Heart right ventricle (tissue), 16 donors: ENCODE results near the gene TPST2. TPM values are rescaled to one million over a fixed set of nuclear protein-coding genes. Genes with fewer than 3 reads are reported as not detected.

ENCODE experiments used
- ATAC-seq, 8 donors: fragments of 200-7000 bp; cut with Tn5 transposase; one replicate each; pipeline ENCODE4 v1.9.1; 2020; ENCODE audit warnings: mild to moderate bottlenecking in 8 of 8, moderate library complexity in 8 of 8, moderate number of reproducible peaks in 1 of 8
- DNase-seq, 2 donors: peaks; one replicate each; pipeline ENCODE4 v3.0.0-alpha.2; 2020
- H3K27ac ChIP-seq, 10 donors: fragments of 200-600 bp; sonication (generic) in 2 of 10; one replicate each; pipeline versions ENCODE4 v1.5.0 to v1.8.0; 2020 to 2022; ENCODE audit warnings: mild to moderate bottlenecking in 3 of 10
- H3K27me3 ChIP-seq, 7 donors: fragments of 200-600 bp; one replicate each; pipeline ENCODE4 v1.8.0; 2021 to 2022; ENCODE audit warnings: mild to moderate bottlenecking in 2 of 7
- H3K36me3 ChIP-seq, 9 donors: fragments of 200-600 bp; sonication (generic) in 1 of 9; one replicate each; pipeline versions ENCODE4 v1.5.0 to v1.8.0; 2020 to 2022; ENCODE audit warnings: mild to moderate bottlenecking in 2 of 9
- H3K4me1 ChIP-seq, 9 donors: fragments of 200-600 bp; sonication (generic) in 1 of 9; one replicate each; pipeline versions ENCODE4 v1.5.0 to v1.8.0; 2020 to 2022; ENCODE audit warnings: mild to moderate bottlenecking in 4 of 9
- H3K4me3 ChIP-seq, 10 donors: fragments of 200-600 bp; sonication (generic) in 2 of 10; one replicate each; pipeline versions ENCODE4 v1.5.0 to v1.8.0; 2020 to 2022; ENCODE audit warnings: mild to moderate bottlenecking in 7 of 10, moderate library complexity in 2 of 10
- H3K9me3 ChIP-seq, 11 donors: fragments of 200-600 bp in 10 of 11; sonication (generic) in 2 of 11; one replicate each; pipeline versions ENCODE4 v1.5.0 to v1.8.0; 2013 to 2022; ENCODE audit warnings: mild to moderate bottlenecking in 2 of 11, control low read depth in 1 of 11, moderate library complexity in 1 of 11
- WGBS, 2 donors: extraction: QIAGEN DNeasy Blood & Tissue Kit; methylation state at CpG; one replicate each; pipeline ENCODE4 v1.1.7; 2013; ENCODE audit warnings: inconsistent platforms in 1 of 2; 5-methylcytosine and 5-hydroxymethylcytosine counted together
- intact Hi-C, 10 donors: fragments of 100-400 bp; cut with DNase I; formaldehyde crosslinking; loops; one replicate each; pipeline versions ENCODE4 v1.11.1 to v1.14.2; 2022
- polyA plus RNA-seq, 2 donors: library from polyadenylated mRNA; stranded (reverse); fragments of 200-250 nt; gene quantifications; one replicate each; pipeline ENCODE4 v1.2.3, GENCODE V29; 2013
- total RNA-seq, 10 donors: library from RNA; stranded (reverse); fragmentation: NEBNext Ultra II Directional in 3 of 10; extraction: Animal tissue kit (Norgen Biotek cat#: 25700) in 3 of 10; gene quantifications; one replicate each; pipeline versions ENCODE4 v1.2.1 to v1.2.4, GENCODE V29; 2021 to 2023
- TF ChIP-seq, protein P1 (sequence below), 9 donors: fragments of 200-600 bp; sonication (generic) in 2 of 9; IDR thresholded peaks; one replicate each; pipeline versions ENCODE4 v1.5.0 to v1.8.0; 2021 to 2022; ENCODE audit warnings: antibody characterized with exemption in 9 of 9, mild to moderate bottlenecking in 5 of 9, moderate library complexity in 1 of 9
- donor health status: Arrhythmogenic right ventricular cardiomyopathy.
- donor health status: ischemic (EF 13 %, LVEDD 7.1; RV severe dilation, severe dysfunction).
- donor health status: healthy with polysubstance abuse.
- donor health status: DM: no; HTN: yes; CAD: no.
- donor health status: DM: no; HTN: no; CAD: no.
- donor health status: ischemic (EF 25% LVEDD 6.9; RV normal size, moderate dysfunction).
- donor health status: ischemic (EF 25% LVEDD 5.7; RV mildly dilated, moderate dysfunction).
- donor health status: healthy.
- donor health status: DM: yes; HTN: yes; CAD: no.
- donor health status: Ischemic cardiomyopathy.
- donor health status: ischemic (EF 35%, LVEDD 5.7; RV mildly dilated, moderate dysfunction).
- donor health status: nonischemic (EF 11% LVEDD 7.7; RV severe dilation, severe dysfunction).
- donor health status: DM: yes; HTN: yes; CAD: no.
- donor health status: PGD.
- donor health status: ischemic (EF 29% LVEDD 5.4; RV normal size, mild dysfunction).
- donor health status: nonischemic (EF 23%, LVEDD 6.1; RV moderate dilation, normal function).

Gene TPST2
- total and polyA plus RNA-seq, 12 donors, result 11.1 to 41.5 (median 21.7) TPM

DNA sequence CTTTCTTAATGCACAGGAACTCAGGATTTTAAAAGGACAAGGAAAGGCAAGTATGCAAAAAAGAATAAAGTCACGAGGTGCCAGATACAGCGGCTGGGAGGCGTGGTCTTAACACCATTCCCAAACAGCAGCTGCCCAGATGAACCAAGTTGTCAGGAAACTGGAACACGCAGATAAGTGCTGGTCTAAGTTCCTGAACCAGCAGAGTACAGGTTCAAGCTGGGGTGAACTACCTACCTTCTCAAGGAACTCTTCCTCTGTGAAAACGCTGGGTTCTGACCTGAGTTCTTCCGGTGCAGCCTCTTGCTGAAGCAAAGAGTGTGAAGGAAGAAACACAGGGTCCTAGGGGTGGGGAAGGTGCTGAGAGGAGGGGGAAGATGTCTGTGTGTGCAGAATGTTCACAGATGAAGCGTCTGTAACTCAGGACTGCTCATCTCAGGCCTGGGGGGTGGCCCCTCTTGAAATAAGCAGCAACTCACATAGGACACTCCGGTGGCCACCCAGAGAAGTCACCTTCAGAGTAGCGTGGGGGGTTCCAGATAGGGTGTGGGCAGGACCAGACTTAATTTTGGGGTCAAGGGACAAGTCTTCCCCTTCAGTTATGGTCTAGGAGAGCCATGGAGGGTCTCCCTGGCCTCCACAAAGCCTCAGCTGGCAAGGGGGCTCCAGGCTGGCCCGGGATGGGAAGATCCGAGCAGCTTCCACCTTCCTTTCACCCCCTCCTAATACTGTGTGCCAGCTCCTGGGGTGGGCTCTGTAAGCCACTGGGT is 3.2 kb downstream of the TPST2 start:
- 60 to 64% methylated on average over 11 of the region's 11 CpGs for WGBS, 2 donors
- TF ChIP-seq, protein P1, sequence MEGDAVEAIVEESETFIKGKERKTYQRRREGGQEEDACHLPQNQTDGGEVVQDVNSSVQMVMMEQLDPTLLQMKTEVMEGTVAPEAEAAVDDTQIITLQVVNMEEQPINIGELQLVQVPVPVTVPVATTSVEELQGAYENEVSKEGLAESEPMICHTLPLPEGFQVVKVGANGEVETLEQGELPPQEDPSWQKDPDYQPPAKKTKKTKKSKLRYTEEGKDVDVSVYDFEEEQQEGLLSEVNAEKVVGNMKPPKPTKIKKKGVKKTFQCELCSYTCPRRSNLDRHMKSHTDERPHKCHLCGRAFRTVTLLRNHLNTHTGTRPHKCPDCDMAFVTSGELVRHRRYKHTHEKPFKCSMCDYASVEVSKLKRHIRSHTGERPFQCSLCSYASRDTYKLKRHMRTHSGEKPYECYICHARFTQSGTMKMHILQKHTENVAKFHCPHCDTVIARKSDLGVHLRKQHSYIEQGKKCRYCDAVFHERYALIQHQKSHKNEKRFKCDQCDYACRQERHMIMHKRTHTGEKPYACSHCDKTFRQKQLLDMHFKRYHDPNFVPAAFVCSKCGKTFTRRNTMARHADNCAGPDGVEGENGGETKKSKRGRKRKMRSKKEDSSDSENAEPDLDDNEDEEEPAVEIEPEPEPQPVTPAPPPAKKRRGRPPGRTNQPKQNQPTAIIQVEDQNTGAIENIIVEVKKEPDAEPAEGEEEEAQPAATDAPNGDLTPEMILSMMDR (IDR thresholded peaks at IDR 0.05), result no peak
- Histone ChIP-seq H3K27me3 (no peaks in the 10 kb centered on the region), H3K36me3 (peaks cover 0 to 16% (median 0%) of the 10 kb centered on the region in 9 donors), H3K9me3 (peaks cover 0 to 5% (median 0%) of the 10 kb centered on the region in 11 donors), H3K4me1 (peaks cover 4 to 60% (median 51%) of the 10 kb centered on the region in 9 donors), H3K4me3 (peak overlapping the region in 1 of 10 donors; percentile 5), H3K27ac (peak overlapping the region in 6 of 10 donors; percentile 0 to 58 (median 33))
- intact Hi-C loops, result loop anchor here in 8 of 10 donors (5.0 to 10.0 kb wide), 6 partner anchors 34 to 84 kb away; partner anchors contain the start of gene TFIP11 (in 5 of the 8)
- DNase-seq (no peak), ATAC-seq (peak in 2 of 8 donors; percentile 4 to 15)

DNA sequence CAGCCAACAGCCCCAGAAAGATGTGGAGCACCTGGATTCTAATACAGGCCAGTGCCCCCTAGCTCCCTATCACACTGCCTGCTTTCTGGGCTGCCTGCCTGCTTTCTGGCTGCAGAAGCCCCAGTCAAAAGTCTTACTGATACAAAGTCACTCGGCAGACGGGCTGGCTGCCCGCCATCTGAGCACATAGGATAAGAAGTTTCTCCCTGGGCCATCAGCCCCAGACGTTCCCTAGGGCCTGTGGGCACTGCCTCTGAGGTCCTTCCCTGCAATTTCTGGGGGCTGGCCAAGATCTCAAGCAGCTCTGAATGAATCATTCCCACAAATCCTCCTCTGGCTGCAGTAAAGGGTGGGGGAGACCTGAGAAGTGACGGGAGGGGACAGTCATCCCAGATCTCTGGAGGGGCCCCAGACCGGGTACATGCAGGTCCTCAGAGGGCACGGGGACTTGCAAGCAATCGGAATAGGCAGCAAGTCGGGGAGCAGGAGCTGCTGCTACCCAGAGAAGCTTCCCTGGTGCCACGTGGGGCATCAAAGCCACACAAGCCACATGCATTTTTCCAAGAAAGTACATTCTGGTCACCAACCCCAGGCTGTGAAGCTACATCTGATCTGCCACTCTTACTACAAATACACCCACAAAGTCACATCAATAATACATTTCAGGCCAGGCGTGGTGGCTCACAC is 4.7 kb downstream of the TPST2 start:
- 39% methylated on average over 11 of the region's 11 CpGs for WGBS, 2 donors
- H3K4me3 ChIP-seq, result no peak overlapping the region
- ATAC-seq (peak in 6 of 8 donors; percentile 33 to 68 (median 48)), DNase-seq (peak; percentile 66 to 81)
- H3K27me3 ChIP-seq, result no peaks in the 10 kb centered on the region
- H3K9me3 ChIP-seq, result peaks cover 0 to 5% (median 0%) of the 10 kb centered on the region in 11 donors
- peak overlapping the region in 7 of 10 donors; percentile 2 to 32 (median 20) for H3K27ac ChIP-seq
- peaks cover 0 to 23% (median 0%) of the 10 kb centered on the region in 9 donors for H3K36me3 ChIP-seq
- intact Hi-C loops, result loop anchor here in 8 of 10 donors (5.0 to 10.0 kb wide), 6 partner anchors 33 to 83 kb away; partner anchors contain the start of gene TFIP11 (in 5 of the 8)
- peaks cover 4 to 56% (median 46%) of the 10 kb centered on the region in 9 donors for H3K4me1 ChIP-seq
- TF ChIP-seq, protein P1 (IDR thresholded peaks at IDR 0.05), result peak in 5 of 9 donors; percentile 12 to 45 (median 32)

DNA sequence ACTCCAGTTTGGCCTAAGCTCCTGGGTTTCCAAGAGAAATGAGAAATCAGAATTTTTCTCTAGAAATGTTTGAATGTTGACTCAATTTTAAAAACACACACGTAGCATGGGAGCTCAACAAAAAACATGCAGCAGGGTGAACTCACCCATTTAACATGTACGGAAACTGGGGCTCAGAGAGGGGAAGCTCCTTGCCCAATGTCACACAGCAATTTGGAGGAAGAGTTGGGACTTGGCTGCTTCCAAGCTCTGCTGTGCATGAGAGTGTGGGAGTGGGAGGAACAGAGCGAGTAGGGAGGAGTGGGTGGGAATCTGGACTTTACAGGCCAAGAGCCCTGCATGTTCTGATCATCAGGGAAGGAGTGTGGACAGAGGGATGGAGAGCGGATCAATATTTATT is 5.9 kb downstream of the TPST2 start:
- 77 to 81% methylated on average over 4 of the region's 4 CpGs for WGBS, 2 donors
- H3K27ac ChIP-seq, result no peak overlapping the region
- H3K4me3 ChIP-seq, result no peak overlapping the region
- TF ChIP-seq, protein P1 (IDR thresholded peaks at IDR 0.05), result no peak
- H3K9me3 ChIP-seq, result peaks cover 0 to 5% (median 0%) of the 10 kb centered on the region in 11 donors
- peaks cover 0 to 23% (median 0%) of the 10 kb centered on the region in 9 donors for H3K36me3 ChIP-seq
- H3K27me3 ChIP-seq, result no peaks in the 10 kb centered on the region
- peaks cover 4 to 63% (median 56%) of the 10 kb centered on the region in 9 donors for H3K4me1 ChIP-seq
- ATAC-seq, result no peak
- intact Hi-C loops, result loop anchor here in 4 of 10 donors (5.0 to 10.0 kb wide), 4 partner anchors 49 to 72 kb away; partner anchors contain the start of gene TFIP11 (in 2 of the 4)
- DNase-seq, result no peak

DNA sequence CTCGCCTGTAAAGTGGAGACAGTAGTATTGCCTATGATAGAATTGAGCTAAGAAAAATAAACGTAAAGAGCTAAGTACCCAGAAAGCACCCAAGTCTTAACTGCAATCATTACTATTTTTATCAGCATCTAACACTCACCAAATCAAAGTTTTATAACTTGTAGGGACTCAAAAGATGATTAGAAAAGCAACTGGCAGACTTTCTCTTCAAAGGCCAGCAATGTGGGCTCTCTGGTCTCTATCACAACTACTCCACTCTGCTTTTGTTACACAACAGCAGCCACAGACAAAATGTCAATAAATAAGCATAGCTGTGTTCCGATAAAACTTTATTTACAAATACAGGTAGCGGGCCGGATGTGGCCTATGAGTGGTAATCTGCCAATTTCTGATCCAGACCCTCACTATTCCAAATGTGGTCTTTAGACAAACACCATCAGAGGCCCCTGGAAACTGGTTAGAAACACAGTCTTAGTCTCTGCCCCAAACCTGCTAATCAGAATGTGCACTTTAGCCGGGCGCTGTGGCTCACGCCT is 8.2 kb downstream of the TPST2 start:
- H3K4me3 ChIP-seq, result no peak overlapping the region
- H3K9me3 ChIP-seq, result no peaks in the 10 kb centered on the region
- H3K4me1 ChIP-seq, result peaks cover 4 to 56% (median 39%) of the 10 kb centered on the region in 9 donors
- no peaks in the 10 kb centered on the region for H3K27me3 ChIP-seq
- TF ChIP-seq, protein P1 (IDR thresholded peaks at IDR 0.05), result no peak
- H3K36me3 ChIP-seq, result peaks cover 0 to 30% (median 0%) of the 10 kb centered on the region in 9 donors
- intact Hi-C loops, result loop anchor here in 4 of 10 donors (5.0 to 10.0 kb wide), 4 partner anchors 47 to 69 kb away; partner anchors contain the start of gene TFIP11 (in 2 of the 4)
- ATAC-seq, result no peak
- H3K27ac ChIP-seq, result no peak overlapping the region
- WGBS, 2 donors, result 96 to 97% methylated on average over 8 of the region's 8 CpGs
- DNase-seq, result no peak
